ENCODE data around the gene NUDT19.

NUDT19 gene

GRCh38 chr19:32748497-32748896, 56.9 kb downstream of the NUDT19 start:
- no peaks in the 10 kb centered on the region for H3K36me3 Mint-ChIP-seq (ENCODE audit: low read depth)
- DNase-seq (ENCODE audit: low spot score): no peak
- H3K27ac Mint-ChIP-seq: no peak overlapping the region
- H3K4me1 Mint-ChIP-seq (ENCODE audit: low read depth): no peaks in the 10 kb centered on the region
- H3K27me3 Mint-ChIP-seq (ENCODE audit: low read depth): peaks cover 23% of the 10 kb centered on the region
- no peak overlapping the region for H3K4me3 Mint-ChIP-seq
- H3K9me3 Mint-ChIP-seq: no peaks in the 10 kb centered on the region

DNA sequence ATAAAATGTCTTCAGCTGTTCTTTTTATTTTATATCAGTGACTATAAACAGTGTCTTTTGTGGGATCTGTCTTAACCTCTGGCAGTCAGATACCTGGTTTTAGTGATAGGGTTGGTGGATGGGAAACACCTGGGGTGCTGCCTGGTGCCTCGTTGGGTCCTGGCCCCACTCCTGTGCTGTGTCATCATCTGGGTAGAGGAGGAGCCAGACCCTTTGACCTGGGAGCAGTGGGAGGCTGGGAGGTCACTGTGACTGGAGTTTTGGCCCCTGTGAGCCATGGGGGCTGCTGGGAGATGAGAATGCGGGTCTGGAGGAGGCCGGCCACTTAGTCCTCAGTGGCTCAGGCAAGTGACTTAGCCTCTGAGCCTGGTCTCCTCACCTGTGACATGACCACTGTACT, 57.3 kb downstream of the NUDT19 start:
- Mint-ChIP-seq H3K4me3 (no peak overlapping the region), H3K27me3 (ENCODE audit: low read depth) (peaks cover 23% of the 10 kb centered on the region), H3K9me3 (no peaks in the 10 kb centered on the region), H3K36me3 (ENCODE audit: low read depth) (no peaks in the 10 kb centered on the region), H3K4me1 (ENCODE audit: low read depth) (no peaks in the 10 kb centered on the region), H3K27ac (no peak overlapping the region)
- no peak for DNase-seq (ENCODE audit: low spot score)

DNA sequence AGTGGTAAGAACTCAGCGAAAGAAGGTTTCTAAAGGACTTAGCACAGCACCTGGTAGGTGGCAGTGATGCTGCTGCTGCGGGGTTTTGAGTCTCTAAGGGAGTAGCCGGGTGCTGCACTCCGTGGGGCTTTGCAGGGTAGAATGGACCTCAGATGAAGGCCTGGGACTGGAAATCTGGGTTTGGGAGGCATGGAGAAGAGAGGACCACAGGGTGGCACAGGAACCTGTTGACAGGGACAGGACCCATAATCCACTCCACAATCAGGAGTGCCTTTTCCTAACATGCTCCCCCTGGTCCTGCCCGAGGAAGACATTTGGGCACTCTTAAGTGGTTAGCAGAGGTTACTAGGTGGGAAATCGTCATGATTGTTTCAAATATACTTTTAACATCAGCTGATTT, 57.7 kb downstream of the NUDT19 start:
- peaks cover 23% of the 10 kb centered on the region for H3K27me3 Mint-ChIP-seq (ENCODE audit: low read depth)

GRCh38 chr19:32750441-32751055, 58.9 kb downstream of the NUDT19 start:
- Mint-ChIP-seq H3K9me3 (no peaks in the 10 kb centered on the region), H3K27ac (no peak overlapping the region), H3K27me3 (ENCODE audit: low read depth) (peaks cover 23% of the 10 kb centered on the region), H3K36me3 (ENCODE audit: low read depth) (no peaks in the 10 kb centered on the region), H3K4me1 (ENCODE audit: low read depth) (no peaks in the 10 kb centered on the region), H3K4me3 (no peak overlapping the region)
- no peak for DNase-seq (ENCODE audit: low spot score)

More for the DNA sequence above, 57.7 kb downstream of the NUDT19 start:
- Mint-ChIP-seq H3K27ac (no peak overlapping the region), H3K4me3 (no peak overlapping the region), H3K4me1 (ENCODE audit: low read depth) (no peaks in the 10 kb centered on the region), H3K9me3 (no peaks in the 10 kb centered on the region), H3K36me3 (ENCODE audit: low read depth) (no peaks in the 10 kb centered on the region)
- DNase-seq (ENCODE audit: low spot score): no peak

DNA sequence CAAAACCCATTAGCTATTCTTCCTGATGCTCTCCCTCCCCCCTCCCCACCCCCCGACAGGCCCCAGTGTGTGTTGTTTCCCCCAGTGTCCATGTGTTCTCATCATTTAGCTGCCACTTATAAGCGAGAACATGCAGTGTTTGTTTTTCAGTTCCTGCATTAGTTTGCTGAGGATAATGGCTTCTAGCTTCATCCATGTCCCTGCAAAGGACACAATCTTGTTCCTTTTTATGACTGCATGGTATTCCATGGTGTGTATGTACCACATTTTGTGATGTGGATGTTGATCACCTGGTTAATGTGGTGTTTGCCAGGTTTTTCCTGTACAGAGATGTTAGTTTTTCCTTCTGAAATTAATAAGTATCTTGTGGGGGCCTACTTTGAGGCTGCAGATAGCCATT, 59.4 kb downstream of the NUDT19 start:
- H3K4me3 Mint-ChIP-seq: no peak overlapping the region
- DNase-seq (ENCODE audit: low spot score): no peak
- peaks cover 23% of the 10 kb centered on the region for H3K27me3 Mint-ChIP-seq (ENCODE audit: low read depth)
- no peak overlapping the region for H3K27ac Mint-ChIP-seq
- no peaks in the 10 kb centered on the region for H3K9me3 Mint-ChIP-seq
- H3K36me3 Mint-ChIP-seq (ENCODE audit: low read depth): no peaks in the 10 kb centered on the region
- no peaks in the 10 kb centered on the region for H3K4me1 Mint-ChIP-seq (ENCODE audit: low read depth)

GRCh38 chr19:32757189-32757588, 65.6 kb downstream of the NUDT19 start:
- no peak overlapping the region for H3K27ac Mint-ChIP-seq
- no peak for DNase-seq (ENCODE audit: low spot score)
- no peaks in the 10 kb centered on the region for H3K9me3 Mint-ChIP-seq
- peaks cover 6% of the 10 kb centered on the region for H3K27me3 Mint-ChIP-seq (ENCODE audit: low read depth)
- H3K4me3 Mint-ChIP-seq: no peak overlapping the region
- H3K4me1 Mint-ChIP-seq (ENCODE audit: low read depth): no peaks in the 10 kb centered on the region
- no peaks in the 10 kb centered on the region for H3K36me3 Mint-ChIP-seq (ENCODE audit: low read depth)
